Measurements from ENCODE around the gene PPP2R3A. TPM values are rescaled to one million over a fixed set of nuclear protein-coding genes. Genes with fewer than 3 reads are reported as not detected.

PPP2R3A gene
- total and polyA plus RNA-seq, 9 of the 15 experiments (the other 6 are each of a cell fraction or from before 2014, with no cell fraction given) = 0.10 to 0.50 (median 0.24) TPM

DNA sequence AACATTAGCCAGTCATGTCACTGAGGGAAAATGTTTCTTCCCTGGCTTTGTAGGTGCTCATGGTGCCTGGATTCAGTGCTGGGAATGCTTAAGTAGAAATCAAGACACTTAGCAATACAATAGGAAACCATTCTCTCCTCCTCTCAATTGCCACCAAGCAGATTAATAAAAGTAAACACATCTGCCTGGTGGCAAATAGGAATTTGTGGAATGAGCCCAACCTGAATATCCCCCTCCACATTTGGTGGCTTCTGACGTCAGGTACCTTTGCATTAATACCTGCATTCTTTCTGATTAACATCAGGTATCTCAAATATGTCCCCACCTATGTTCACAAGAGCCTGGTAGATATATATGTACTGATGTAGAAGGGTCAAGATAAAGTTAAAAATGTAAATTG lies 42.7 kb downstream of the PPP2R3A start:
- in situ Hi-C loops (cut with MboI) (no loop called here), intact Hi-C loops (cut with micrococcal nuclease) (no loop called here)
- POLR2A ChIA-PET = no interaction called here
- no peak for TF ChIP-seq DACH1 (IDR thresholded peaks at IDR 0.05; ENCODE audit: partially characterized antibody)
- no peaks in the 10 kb centered on the region for H3K9me1 ChIP-seq (ENCODE audit: control insufficient read depth, insufficient read depth, low read length)
- H4K20me1 ChIP-seq (replicated peaks; ENCODE audit: control insufficient read depth, insufficient read depth, low read length) = no peaks in the 10 kb centered on the region
- DNase-seq (ENCODE audit: extremely low read depth in 1 of 4, low spot score in 3 of 4) = no peak
- FAIRE-seq = no peak
- no peak overlapping the region for H2AFZ ChIP-seq (ENCODE audit: low read depth, low read length)
- no peak overlapping the region for H3K4me3 ChIP-seq
- no peaks in the 10 kb centered on the region for H3K27me3 ChIP-seq (ENCODE audit: control insufficient read depth in 2 of 2, insufficient read depth in 2 of 2, low read length in 2 of 2)
- WGBS (ENCODE audit: insufficient coverage, low coverage, missing lambda C conversion rate) = 0% methylated on average over 1 of the region's 1 CpG
- H3K4me1 ChIP-seq (replicated peaks in 1 of 2; ENCODE audit: control insufficient read depth in 2 of 2, insufficient read depth in 2 of 2, low read length in 2 of 2) = no peaks in the 10 kb centered on the region
- no peak for ATAC-seq
- no peak overlapping the region for H3K4me2 ChIP-seq (ENCODE audit: insufficient read depth, low read length)
- H3K79me2 ChIP-seq (ENCODE audit: control insufficient read depth, insufficient read depth, low read length) = no peaks in the 10 kb centered on the region
- H3K36me3 ChIP-seq (ENCODE audit: control insufficient read depth, insufficient read depth, low read length) = no peaks in the 10 kb centered on the region
- H3K9ac ChIP-seq (ENCODE audit: insufficient read depth in 1 of 2, low read depth in 2 of 2, low read length in 2 of 2) = no peak overlapping the region
- no peaks in the 10 kb centered on the region for H3K9me3 ChIP-seq (replicated peaks; ENCODE audit: control insufficient read depth, insufficient read depth, low read depth, low read length)
- CTCF ChIA-PET (ENCODE audit: low intra/inter-chr PET ratio) = no interaction called here
- no peak overlapping the region for H3K27ac ChIP-seq (ENCODE audit: extremely low read depth, low read depth, low read length)
- no TSS peak for BruUV-seq (replicated peaks)

DNA sequence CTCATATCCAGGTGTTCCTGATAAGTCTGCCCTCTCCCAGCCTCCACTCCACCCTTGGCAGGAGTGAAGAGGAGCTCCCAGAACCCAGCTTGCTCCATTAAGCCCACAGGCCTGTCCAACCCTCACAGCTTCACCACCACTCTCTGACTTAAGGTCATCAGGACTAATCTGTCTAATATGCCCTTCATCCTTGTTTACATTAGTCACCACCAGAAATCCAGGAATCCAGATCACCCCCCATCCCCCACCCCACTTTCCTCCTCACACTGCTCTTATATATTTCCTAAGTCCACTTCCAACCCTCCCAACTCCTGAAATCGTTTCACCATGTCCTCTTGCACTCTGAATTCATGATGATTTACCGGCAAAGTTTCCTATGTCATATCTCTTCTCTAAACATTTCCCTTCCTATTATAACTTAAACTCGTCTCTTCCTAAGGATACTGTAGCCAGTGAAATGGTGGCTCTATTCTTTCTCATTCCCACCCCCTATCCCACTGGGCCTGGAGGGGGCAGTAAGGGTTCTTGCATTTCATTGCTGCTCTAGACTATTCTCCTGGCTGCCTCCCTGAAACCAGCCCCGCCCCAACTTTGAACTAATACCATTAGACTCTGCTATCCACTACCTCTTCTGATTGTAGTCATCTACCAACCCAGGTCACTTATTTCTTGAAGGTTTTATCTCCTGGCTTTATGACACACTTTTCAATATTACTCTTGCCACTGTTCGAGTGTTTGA lies 43.4 kb downstream of the PPP2R3A start:
- no peak overlapping the region for H3K4me2 ChIP-seq (ENCODE audit: insufficient read depth, low read length)
- in situ Hi-C loops (cut with MboI) = no loop called here
- H3K9me3 ChIP-seq (replicated peaks; ENCODE audit: control insufficient read depth, insufficient read depth, low read depth, low read length) = no peaks in the 10 kb centered on the region
- POLR2A ChIA-PET = no interaction called here
- intact Hi-C loops (cut with micrococcal nuclease) = no loop called here
- no peaks in the 10 kb centered on the region for H3K79me2 ChIP-seq (ENCODE audit: control insufficient read depth, insufficient read depth, low read length)
- no peaks in the 10 kb centered on the region for H3K27me3 ChIP-seq (ENCODE audit: control insufficient read depth in 2 of 2, insufficient read depth in 2 of 2, low read length in 2 of 2)
- ATAC-seq (peak; percentile 75), FAIRE-seq (no peak), DNase-seq (ENCODE audit: extremely low read depth in 1 of 4, low spot score in 3 of 4) (peak in 2 of 4 experiments; percentile 11 to 14)
- CTCF ChIA-PET (ENCODE audit: low intra/inter-chr PET ratio) = no interaction called here
- H3K9me1 ChIP-seq (ENCODE audit: control insufficient read depth, insufficient read depth, low read length) = no peaks in the 10 kb centered on the region
- no peak overlapping the region for H2AFZ ChIP-seq (ENCODE audit: low read depth, low read length)
- no peaks in the 10 kb centered on the region for H4K20me1 ChIP-seq (replicated peaks; ENCODE audit: control insufficient read depth, insufficient read depth, low read length)
- no peak overlapping the region for H3K9ac ChIP-seq (ENCODE audit: insufficient read depth in 1 of 2, low read depth in 2 of 2, low read length in 2 of 2)
- no peaks in the 10 kb centered on the region for H3K4me1 ChIP-seq (replicated peaks in 1 of 2; ENCODE audit: control insufficient read depth in 2 of 2, insufficient read depth in 2 of 2, low read length in 2 of 2)
- H3K36me3 ChIP-seq (ENCODE audit: control insufficient read depth, insufficient read depth, low read length) = no peaks in the 10 kb centered on the region
- 2% methylated on average over 5 of the region's 5 CpGs for WGBS (ENCODE audit: insufficient coverage, low coverage, missing lambda C conversion rate)
- no TSS peak for BruUV-seq (replicated peaks)
- no peak overlapping the region for H3K27ac ChIP-seq (ENCODE audit: extremely low read depth, low read depth, low read length)
- no peak for TF ChIP-seq THAP12 (CRISPR knock-in tag; IDR thresholded peaks at IDR 0.05)
- no peak for TF ChIP-seq DNMT1 (IDR thresholded peaks at IDR 0.05)
- TF ChIP-seq CTCF (IDR thresholded peaks at IDR 0.05 in 2 of 3, conservative IDR thresholded peaks at IDR 0.05 in 1 of 3; ENCODE audit: insufficient read depth in 2 of 3, low read depth in 1 of 3, low read length in 3 of 3) = peak in 2 of 3 experiments; percentile 11 to 13; a peak in 1 of 6 replicates
- H3K4me3 ChIP-seq = no peak overlapping the region

All from K562 (cell line).